Activated T-helper 17 cell treated with anti-CD3 and anti-CD28 coated beads, Interleukin-2, amount 50 U/mL, for 72 hours (primary cell): ENCODE results near the gene BNC2. TPM values are rescaled to one million over a fixed set of nuclear protein-coding genes. Genes with fewer than 3 reads are reported as not detected.
"Not testable (repeated sequence)": the region's sequence is repeated elsewhere in the genome, so short reads cannot be mapped to it uniquely, and the experiment has no call there.

Source experiments
- ATAC-seq: fragments of 150-1000 bp; cut with Tn5 transposase; replicated peaks from 2 replicates; pipeline ENCODE4 v1.10.0; 2021; ENCODE audit warnings: mild to moderate bottlenecking, moderate library complexity
- H3K27ac Mint-ChIP-seq: one replicate; pipeline ENCODE4 v1.8.0; 2022; ENCODE audit warnings: mixed read lengths
- H3K27me3 Mint-ChIP-seq: one replicate; pipeline ENCODE4 v1.8.0; 2022; ENCODE audit warnings: mixed read lengths
- H3K36me3 Mint-ChIP-seq: one replicate; pipeline ENCODE4 v1.8.0; 2022; ENCODE audit warnings: low read depth, mild to moderate bottlenecking, mixed read lengths
- H3K4me1 Mint-ChIP-seq: one replicate; pipeline ENCODE4 v1.8.0; 2022; ENCODE audit warnings: mixed read lengths
- H3K4me3 Mint-ChIP-seq: one replicate; pipeline ENCODE4 v1.8.0; 2022; ENCODE audit warnings: mild to moderate bottlenecking, mixed read lengths
- H3K9me3 Mint-ChIP-seq: one replicate; pipeline ENCODE4 v1.8.0; 2022; ENCODE audit warnings: mixed read lengths
- total RNA-seq, 2 donors: library from RNA; stranded (reverse); gene quantifications; one replicate each; pipeline ENCODE4 v1.2.3, GENCODE V29; 2022

Gene BNC2
- total RNA-seq, 2 donors from 2014 or later = not detected

- H3K9me3 Mint-ChIP-seq = peaks cover 3% of the 10 kb centered on the region
Measured at GRCh38 chr9:16540743-16541613, 329.5 kb downstream of the BNC2 start.

DNA sequence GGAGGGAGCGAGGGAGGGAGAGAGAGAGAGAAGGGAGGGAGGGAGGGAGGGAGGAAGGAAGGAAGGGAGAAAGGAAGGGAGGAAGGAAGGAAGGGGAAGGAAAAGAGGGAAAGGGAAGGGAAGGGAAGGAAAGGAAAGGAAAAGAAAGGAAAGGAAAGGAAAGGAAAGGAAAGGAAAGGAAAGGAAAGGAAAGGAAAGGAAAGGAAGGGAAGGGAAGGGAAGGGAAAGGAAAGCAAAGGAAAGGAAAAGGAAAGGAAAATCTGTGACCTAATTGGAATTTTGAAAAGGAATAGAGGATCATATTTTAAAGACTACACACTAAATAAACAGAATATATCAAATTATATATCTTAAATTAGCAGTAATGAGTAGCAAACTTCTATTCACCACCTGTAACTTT, 330.8 kb downstream of the BNC2 start:
- H3K4me1 Mint-ChIP-seq = not testable (repeated sequence)

More at GRCh38 chr9:16540743-16541613, 329.5 kb downstream of the BNC2 start:
- no peak for ATAC-seq
- no peak overlapping the region for H3K27ac Mint-ChIP-seq
- H3K4me3 Mint-ChIP-seq = no peak overlapping the region
- H3K27me3 Mint-ChIP-seq = no peaks in the 10 kb centered on the region
- no peaks in the 10 kb centered on the region for H3K36me3 Mint-ChIP-seq
- H3K4me1 Mint-ChIP-seq = no peaks in the 10 kb centered on the region

GRCh38 chr9:16535555-16535954, 334.9 kb downstream of the BNC2 start:
- Mint-ChIP-seq H3K27me3 (no peaks in the 10 kb centered on the region), H3K4me1 (no peaks in the 10 kb centered on the region), H3K4me3 (no peak overlapping the region), H3K9me3 (peaks cover 12% of the 10 kb centered on the region), H3K27ac (no peak overlapping the region), H3K36me3 (no peaks in the 10 kb centered on the region)
- no peak for ATAC-seq

More for the DNA sequence above, 330.8 kb downstream of the BNC2 start:
- H3K4me3 Mint-ChIP-seq, H3K27me3 Mint-ChIP-seq, ATAC-seq, H3K9me3 Mint-ChIP-seq, H3K36me3 Mint-ChIP-seq, H3K27ac Mint-ChIP-seq: not testable (repeated sequence)

DNA sequence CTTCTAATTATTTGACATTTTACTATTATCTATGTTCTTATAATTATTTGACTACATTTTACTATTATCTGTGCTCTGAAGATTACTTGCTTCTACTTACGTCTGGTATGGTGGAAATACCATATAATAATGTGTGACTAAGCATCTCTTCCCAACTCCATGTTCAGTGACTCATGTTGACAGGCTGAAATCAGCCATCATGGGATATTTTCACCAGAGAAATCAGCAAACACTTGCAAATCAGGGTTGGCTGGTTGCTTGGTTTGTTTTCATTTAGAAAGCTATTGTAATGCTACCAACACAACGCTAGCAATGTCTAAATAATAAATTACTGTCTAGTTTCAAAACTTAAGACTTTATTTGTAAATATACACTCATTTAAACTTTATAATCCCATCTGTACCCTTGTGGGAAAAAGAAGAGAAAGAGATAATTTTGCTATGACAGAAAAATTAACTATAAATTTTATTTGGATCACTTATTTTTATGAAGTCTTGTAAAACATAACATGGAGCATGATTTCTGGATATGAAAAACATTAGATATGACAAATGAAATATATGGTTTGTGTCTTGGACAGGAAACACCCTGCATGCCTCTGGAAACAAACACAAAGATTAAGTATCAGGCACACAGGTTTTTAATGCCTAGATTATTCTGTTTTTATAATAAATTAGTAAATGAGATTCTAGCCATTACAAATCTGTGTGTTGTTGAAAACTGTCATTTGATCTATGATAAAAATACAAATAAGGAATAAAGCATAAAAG, 337.6 kb downstream of the BNC2 start:
- Mint-ChIP-seq H3K36me3 (no peaks in the 10 kb centered on the region), H3K27me3 (no peaks in the 10 kb centered on the region), H3K4me1 (no peaks in the 10 kb centered on the region), H3K4me3 (no peak overlapping the region), H3K9me3 (peaks cover 14% of the 10 kb centered on the region), H3K27ac (no peak overlapping the region)
- ATAC-seq = no peak

DNA sequence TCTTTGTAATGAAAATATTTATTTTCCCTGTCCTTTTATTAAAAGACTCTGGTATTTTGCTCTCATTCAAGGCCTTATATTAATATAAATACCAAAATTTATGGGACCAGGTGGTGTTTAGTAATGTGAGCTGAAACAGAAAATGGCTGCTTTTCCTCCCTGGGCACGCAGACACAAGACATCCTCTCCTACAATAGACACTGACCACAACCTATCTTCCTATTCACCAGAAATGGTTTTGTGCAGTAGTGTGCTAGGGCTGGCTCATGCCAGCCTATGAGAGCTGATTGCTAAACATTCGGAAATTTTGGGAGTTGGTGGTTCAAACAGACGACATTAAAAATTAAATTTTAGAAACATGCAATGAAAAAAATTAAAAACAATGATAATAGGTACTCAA, 338.2 kb downstream of the BNC2 start:
- no peak for ATAC-seq
- Mint-ChIP-seq H3K4me1 (no peaks in the 10 kb centered on the region), H3K4me3 (no peak overlapping the region), H3K36me3 (no peaks in the 10 kb centered on the region), H3K9me3 (peaks cover 14% of the 10 kb centered on the region), H3K27ac (no peak overlapping the region), H3K27me3 (no peaks in the 10 kb centered on the region)

GRCh38 chr9:16530669-16531642, 339.5 kb downstream of the BNC2 start:
- H3K27ac Mint-ChIP-seq = no peak overlapping the region
- ATAC-seq = no peak
- H3K27me3 Mint-ChIP-seq = no peaks in the 10 kb centered on the region
- H3K4me1 Mint-ChIP-seq = no peaks in the 10 kb centered on the region
- peaks cover 14% of the 10 kb centered on the region for H3K9me3 Mint-ChIP-seq
- no peak overlapping the region for H3K4me3 Mint-ChIP-seq
- H3K36me3 Mint-ChIP-seq = no peaks in the 10 kb centered on the region

DNA sequence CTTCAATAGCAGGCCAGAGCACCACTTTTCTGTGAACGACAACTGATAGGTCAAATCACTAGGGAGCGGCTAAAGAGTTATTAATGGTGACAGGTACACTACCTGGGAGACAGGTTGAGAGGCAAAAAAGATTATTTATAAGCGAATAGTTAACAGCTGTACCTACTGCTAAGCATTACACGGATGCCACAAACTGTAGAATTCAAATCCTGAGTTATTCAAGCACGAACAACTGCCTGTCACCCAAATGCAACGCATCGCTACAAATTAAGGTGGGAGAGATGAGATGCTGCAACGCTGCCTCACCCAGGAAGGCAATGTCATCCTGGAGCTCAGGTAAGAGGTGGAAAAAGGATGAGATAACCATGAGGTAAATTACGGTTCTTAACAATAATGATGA, 342.9 kb downstream of the BNC2 start:
- ATAC-seq = no peak
- Mint-ChIP-seq H3K27me3 (no peaks in the 10 kb centered on the region), H3K36me3 (no peaks in the 10 kb centered on the region), H3K27ac (no peak overlapping the region), H3K9me3 (peaks cover 4% of the 10 kb centered on the region), H3K4me1 (no peaks in the 10 kb centered on the region), H3K4me3 (no peak overlapping the region)

DNA sequence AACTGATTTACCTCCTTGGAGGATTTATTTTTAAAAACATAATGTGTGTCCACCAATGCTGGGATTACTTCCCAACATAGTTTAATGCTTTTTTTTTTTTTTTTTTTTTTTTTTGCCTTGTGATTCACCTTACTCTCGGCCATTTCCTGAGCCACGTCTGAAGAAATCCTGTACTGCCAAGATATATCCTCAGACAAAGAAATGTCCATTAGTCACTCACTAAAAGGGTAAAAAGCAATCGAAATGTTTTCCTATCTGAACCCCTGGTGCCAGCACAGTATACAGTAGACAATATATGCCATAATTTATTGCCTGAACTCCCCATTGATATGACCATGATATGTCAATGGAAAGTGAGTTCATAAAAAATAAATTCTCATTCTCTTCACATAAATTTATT, 344.1 kb downstream of the BNC2 start:
- H3K27me3 Mint-ChIP-seq = no peaks in the 10 kb centered on the region
- H3K36me3 Mint-ChIP-seq = no peaks in the 10 kb centered on the region
- peaks cover 4% of the 10 kb centered on the region for H3K9me3 Mint-ChIP-seq
- H3K4me3 Mint-ChIP-seq = no peak overlapping the region
- no peak overlapping the region for H3K27ac Mint-ChIP-seq
- H3K4me1 Mint-ChIP-seq = no peaks in the 10 kb centered on the region
- ATAC-seq = no peak

DNA sequence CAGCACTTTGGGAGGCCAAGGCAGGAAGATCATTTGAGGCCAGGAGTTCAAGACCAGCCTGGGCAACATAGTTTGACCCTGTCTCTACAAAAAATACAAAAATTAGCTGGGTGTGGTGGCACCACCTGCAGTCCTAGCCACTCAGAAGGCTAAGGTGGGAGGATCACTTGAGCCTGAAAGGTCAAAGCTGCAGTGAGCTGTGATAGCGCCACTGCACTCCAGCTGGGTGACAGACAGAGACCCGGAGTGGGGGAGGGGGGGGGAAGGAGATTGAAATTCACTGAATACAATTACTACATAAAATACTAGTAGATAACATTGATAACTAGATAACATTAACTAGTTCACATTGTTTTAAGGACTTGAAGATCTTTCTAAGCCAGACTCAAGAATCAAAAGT, 345.6 kb downstream of the BNC2 start:
- Mint-ChIP-seq H3K27me3 (no peaks in the 10 kb centered on the region), H3K36me3 (no peaks in the 10 kb centered on the region), H3K4me3 (no peak overlapping the region), H3K4me1 (no peaks in the 10 kb centered on the region), H3K27ac (no peak overlapping the region), H3K9me3 (peaks cover 5% of the 10 kb centered on the region)
- ATAC-seq = no peak

GRCh38 chr9:16524078-16524477, 346.4 kb downstream of the BNC2 start:
- H3K27me3 Mint-ChIP-seq = no peaks in the 10 kb centered on the region
- no peak overlapping the region for H3K4me3 Mint-ChIP-seq
- no peak overlapping the region for H3K27ac Mint-ChIP-seq
- no peaks in the 10 kb centered on the region for H3K36me3 Mint-ChIP-seq
- no peaks in the 10 kb centered on the region for H3K4me1 Mint-ChIP-seq
- H3K9me3 Mint-ChIP-seq = peaks cover 5% of the 10 kb centered on the region
- no peak for ATAC-seq

DNA sequence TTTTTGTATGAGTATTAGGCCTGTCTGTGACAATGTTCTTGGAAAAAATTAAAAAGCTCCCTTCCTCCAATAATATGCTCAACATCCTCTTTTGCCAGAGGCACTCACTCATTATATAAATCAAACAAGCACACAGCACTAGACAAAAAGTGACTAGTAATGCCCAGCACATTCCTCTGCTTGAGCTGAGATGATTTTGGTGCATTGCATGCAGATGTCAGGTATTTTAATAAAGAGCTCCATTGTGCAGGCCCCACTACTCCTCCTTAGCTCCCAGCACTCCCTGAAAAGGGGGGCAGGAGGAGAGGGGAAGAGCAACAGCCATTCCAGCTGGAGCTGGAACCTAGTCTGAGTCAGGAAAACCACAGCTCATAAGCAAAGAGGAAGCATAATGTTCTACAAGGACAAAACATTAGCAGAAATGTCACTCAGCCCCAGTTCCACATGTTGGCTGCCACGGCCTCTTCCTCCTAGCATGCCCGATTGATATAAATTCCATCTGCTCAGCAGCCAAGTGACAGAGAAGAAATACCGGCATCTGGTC, 348.5 kb downstream of the BNC2 start:
- no peak for ATAC-seq
- H3K27me3 Mint-ChIP-seq = no peaks in the 10 kb centered on the region
- no peaks in the 10 kb centered on the region for H3K36me3 Mint-ChIP-seq
- no peak overlapping the region for H3K4me3 Mint-ChIP-seq
- no peaks in the 10 kb centered on the region for H3K4me1 Mint-ChIP-seq
- peaks cover 5% of the 10 kb centered on the region for H3K9me3 Mint-ChIP-seq
- H3K27ac Mint-ChIP-seq = no peak overlapping the region

- Mint-ChIP-seq H3K27me3 (no peaks in the 10 kb centered on the region), H3K27ac (no peak overlapping the region), H3K4me3 (no peak overlapping the region), H3K36me3 (no peaks in the 10 kb centered on the region), H3K4me1 (no peaks in the 10 kb centered on the region), H3K9me3 (peaks cover 5% of the 10 kb centered on the region)
- ATAC-seq = no peak
Measured at GRCh38 chr9:16519001-16519400, 351.5 kb downstream of the BNC2 start.

GRCh38 chr9:16516891-16517290, 353.6 kb downstream of the BNC2 start:
- Mint-ChIP-seq H3K4me3 (no peak overlapping the region), H3K9me3 (peaks cover 5% of the 10 kb centered on the region), H3K27ac (no peak overlapping the region), H3K36me3 (no peaks in the 10 kb centered on the region), H3K27me3 (no peaks in the 10 kb centered on the region), H3K4me1 (no peaks in the 10 kb centered on the region)
- no peak for ATAC-seq

DNA sequence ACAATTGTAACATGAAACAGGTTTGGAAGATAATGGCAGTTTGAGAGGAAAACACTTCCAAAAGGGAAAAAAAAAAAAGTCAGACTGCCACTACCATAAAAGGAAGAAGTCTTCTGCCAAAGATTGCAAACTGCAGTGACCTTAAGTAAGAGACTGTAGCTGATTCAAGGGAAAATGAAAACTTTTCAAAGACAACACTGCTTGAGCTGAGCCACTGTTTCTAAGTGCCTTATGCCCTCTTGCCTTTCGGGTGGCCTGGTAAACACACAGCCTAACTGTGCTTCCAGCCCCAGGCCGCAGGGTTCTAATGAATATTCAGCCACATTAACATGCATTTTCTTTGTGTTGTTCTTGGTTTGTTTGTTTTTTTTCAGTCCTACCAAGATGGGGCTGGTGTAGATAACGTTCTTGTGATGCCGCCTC, 354.6 kb downstream of the BNC2 start:
- Mint-ChIP-seq H3K4me1 (no peaks in the 10 kb centered on the region), H3K4me3 (no peak overlapping the region), H3K27ac (no peak overlapping the region), H3K9me3 (peaks cover 5% of the 10 kb centered on the region), H3K27me3 (no peaks in the 10 kb centered on the region), H3K36me3 (no peaks in the 10 kb centered on the region)
- ATAC-seq = no peak
